GM23338 (cell line): ENCODE results near the gene EXOC3. TPM values are rescaled to one million over a fixed set of nuclear protein-coding genes. Genes with fewer than 3 reads are reported as not detected.

ENCODE experiments used
- ATAC-seq: fragments of 200-7000 bp; cut with Tn5 transposase; 3 replicates; pipeline ENCODE4 v1.9.1; 2020
- DNase-seq: peaks from one replicate; pipeline ENCODE4 v3.0.0-alpha.2; 2015; ENCODE audit warnings: low spot score
- H2AFZ ChIP-seq: fragments of 200-600 bp; sonication (generic); 2 replicates; pipeline ENCODE4 v1.8.0; 2016; ENCODE audit warnings: antibody characterized with exemption, mild to moderate bottlenecking, moderate library complexity
- H3F3A ChIP-seq: fragments of 200-600 bp; sonication (generic); replicated peaks from 2 replicates; pipeline ENCODE4 v1.8.0; 2017; ENCODE audit warnings: antibody characterized with exemption, mixed run types, low read depth
- H3K27ac ChIP-seq: fragments of 200-600 bp; sonication (generic); 2 replicates; pipeline ENCODE4 v1.6.1; 2016; ENCODE audit warnings: low read depth
- H3K27me3 ChIP-seq: fragments of 200-600 bp; sonication (generic); 2 replicates; pipeline ENCODE4 v1.8.0; 2016; ENCODE audit warnings: mild to moderate bottlenecking, mixed run types, moderate library complexity; ENCODE audit not compliant: insufficient read depth
- H3K36me3 ChIP-seq: fragments of 200-600 bp; sonication (generic); 2 replicates; pipeline ENCODE4 v1.8.0; 2016; ENCODE audit warnings: mild to moderate bottlenecking; ENCODE audit not compliant: insufficient read depth
- H3K4me1 ChIP-seq: fragments of 200-600 bp; sonication (generic); 2 replicates; pipeline ENCODE4 v1.8.0; 2016; ENCODE audit warnings: mild to moderate bottlenecking, moderate library complexity; ENCODE audit not compliant: insufficient read depth
- H3K4me2 ChIP-seq: fragments of 200-600 bp; sonication (generic); 2 replicates; pipeline ENCODE4 v1.7.1; 2017; ENCODE audit warnings: mixed run types
- H3K4me3 ChIP-seq: fragments of 200-600 bp; sonication (generic); 2 replicates; pipeline ENCODE4 v1.6.1; 2016; ENCODE audit warnings: mixed run types
- H3K79me2 ChIP-seq: fragments of 200-600 bp; sonication (generic); replicated peaks from 2 replicates; pipeline ENCODE4 v1.8.0; 2017; ENCODE audit warnings: mild to moderate bottlenecking; ENCODE audit not compliant: insufficient read depth
- H3K9me2 ChIP-seq: fragments of 200-600 bp; sonication (generic); 2 replicates; pipeline ENCODE4 v1.8.0; 2017; ENCODE audit not compliant: insufficient read depth
- H4K20me1 ChIP-seq: fragments of 200-600 bp; sonication (generic); replicated peaks from 2 replicates; pipeline ENCODE4 v1.8.0; 2017; ENCODE audit warnings: mild to moderate bottlenecking; ENCODE audit not compliant: insufficient read depth
- H3K27ac Mint-ChIP-seq: 2 replicates; pipeline ENCODE4 v1.8.0; 2020; ENCODE audit warnings: inconsistent platforms, mild to moderate bottlenecking, moderate library complexity, mixed read lengths
- H3K27me3 Mint-ChIP-seq: 3 replicates; pipeline ENCODE4 v1.8.0; 2022; ENCODE audit warnings: low read depth, mild to moderate bottlenecking, moderate library complexity, mixed read lengths, inconsistent platforms; ENCODE audit not compliant: insufficient read depth, poor library complexity
- H3K36me3 Mint-ChIP-seq: 3 replicates; pipeline ENCODE4 v1.8.0; 2021; ENCODE audit warnings: low read depth, mild to moderate bottlenecking, inconsistent platforms, moderate library complexity, mixed read lengths
- H3K4me1 Mint-ChIP-seq: 3 replicates; pipeline ENCODE4 v1.8.0; 2020; ENCODE audit warnings: mild to moderate bottlenecking, inconsistent platforms, mixed read lengths
- H3K4me3 Mint-ChIP-seq: 3 replicates; pipeline ENCODE4 v1.8.0; 2021; ENCODE audit warnings: moderate library complexity, mild to moderate bottlenecking, inconsistent platforms, mixed read lengths
- H3K9me3 Mint-ChIP-seq: 3 replicates; pipeline ENCODE4 v1.8.0; 2020; ENCODE audit warnings: moderate library complexity, mild to moderate bottlenecking, inconsistent platforms, mixed read lengths
- CREB1 ChIP-seq: fragments of 250-450 bp; sonication (Bioruptor Pico); IDR thresholded peaks from 2 replicates; pipeline ENCODE4 v1.5.0; 2020; ENCODE audit warnings: low read depth, mild to moderate bottlenecking, moderate library complexity
- EZH2 ChIP-seq: fragments of 200-600 bp; sonication (generic); IDR thresholded peaks from one replicate; pipeline ENCODE4 v1.8.0; 2017; ENCODE audit warnings: antibody characterized with exemption, mild to moderate bottlenecking, low read depth; ENCODE audit not compliant: unreplicated experiment
- EZH2phosphoT487 ChIP-seq: fragments of 200-600 bp; sonication (generic); IDR thresholded peaks from one replicate; pipeline ENCODE4 v1.8.1; 2018; ENCODE audit warnings: antibody characterized with exemption; ENCODE audit not compliant: unreplicated experiment
- JUNB ChIP-seq: IDR thresholded peaks from one replicate; pipeline ENCODE4 v1.6.1; 2016; ENCODE audit warnings: antibody characterized with exemption; ENCODE audit not compliant: unreplicated experiment
- NANOG ChIP-seq: IDR thresholded peaks from 2 replicates; pipeline ENCODE4 v1.6.1; 2016; ENCODE audit warnings: antibody characterized with exemption, borderline replicate concordance
- POLR2AphosphoS5 ChIP-seq: IDR thresholded peaks from 2 replicates; pipeline ENCODE4 v1.6.1; 2016; ENCODE audit warnings: antibody characterized with exemption, low read depth
- STAT1 ChIP-seq: IDR thresholded peaks from one replicate; pipeline ENCODE4 v1.6.1; 2016; ENCODE audit warnings: antibody characterized with exemption; ENCODE audit not compliant: unreplicated experiment
- ZNF114 ChIP-seq: fragments of 250-450 bp; sonication (Bioruptor Pico); IDR thresholded peaks from 2 replicates; pipeline ENCODE4 v1.5.0; 2020; ENCODE audit warnings: mild to moderate bottlenecking, moderate library complexity
- ZNF331 ChIP-seq: fragments of 250-450 bp; sonication (Bioruptor Pico); IDR thresholded peaks from 2 replicates; pipeline ENCODE4 v1.5.0; 2020; ENCODE audit warnings: low read depth, mild to moderate bottlenecking, moderate library complexity
- polyA plus RNA-seq: library from polyadenylated mRNA; unstranded; fragments of >200 nt; fragmentation: Nextera tagmentation; extraction: Ambion mirVana; gene quantifications from 2 replicates; pipeline ENCODE4 v1.2.1, GENCODE V29; 2016
- total RNA-seq: library from RNA; depleted of rRNA; stranded (reverse); fragments of >200 nt; shearing (Covaris generic); gene quantifications from 2 replicates; pipeline ENCODE4 v1.2.3, GENCODE V29; 2014
- TF ChIP-seq, protein P1 (sequence below): fragments of 250-450 bp; sonication (Bioruptor Pico); IDR thresholded peaks from 2 replicates; pipeline ENCODE4 v1.5.0; 2020; ENCODE audit warnings: mild to moderate bottlenecking, moderate library complexity
- TF ChIP-seq, protein P2 (sequence below): IDR thresholded peaks from 2 replicates; pipeline ENCODE4 v1.6.1; 2016; ENCODE audit warnings: antibody characterized with exemption
- TF ChIP-seq, protein P3 (sequence below), 2 experiments: fragments of 200-600 bp in 1 of 2; sonication (generic) in 1 of 2; conservative IDR thresholded peaks; 2 replicates each; pipeline versions ENCODE4 v1.5.1 to v1.6.1; 2016 to 2017; ENCODE audit warnings: antibody characterized with exemption in 2 of 2, low read depth in 2 of 2, mild to moderate bottlenecking in 2 of 2, moderate library complexity in 1 of 2

The EXOC3 gene
- total and polyA plus RNA-seq, 2 experiments from 2014 or later: 13.4 to 31.6 TPM

DNA sequence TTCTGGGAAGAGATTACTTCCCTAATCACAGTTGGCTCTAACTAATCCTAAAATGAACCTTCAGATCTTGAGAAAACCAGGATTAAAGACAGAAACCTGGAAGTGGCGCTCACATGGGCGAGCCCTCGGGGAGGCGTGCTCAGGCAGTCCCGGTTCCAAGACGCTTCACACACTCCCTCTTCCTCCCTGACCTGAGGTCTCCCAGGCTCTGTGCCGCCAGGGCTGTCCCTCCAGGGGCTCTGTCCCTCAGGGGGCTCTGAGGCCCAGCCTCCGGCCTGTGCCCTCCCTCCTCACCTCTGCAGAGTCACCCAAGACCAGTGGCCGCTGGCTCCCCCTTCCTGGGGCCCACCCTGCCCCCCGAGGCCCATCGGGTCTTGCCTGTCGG is 71.1 kb downstream of the EXOC3 start (continued):
- TF ChIP-seq, protein P1, sequence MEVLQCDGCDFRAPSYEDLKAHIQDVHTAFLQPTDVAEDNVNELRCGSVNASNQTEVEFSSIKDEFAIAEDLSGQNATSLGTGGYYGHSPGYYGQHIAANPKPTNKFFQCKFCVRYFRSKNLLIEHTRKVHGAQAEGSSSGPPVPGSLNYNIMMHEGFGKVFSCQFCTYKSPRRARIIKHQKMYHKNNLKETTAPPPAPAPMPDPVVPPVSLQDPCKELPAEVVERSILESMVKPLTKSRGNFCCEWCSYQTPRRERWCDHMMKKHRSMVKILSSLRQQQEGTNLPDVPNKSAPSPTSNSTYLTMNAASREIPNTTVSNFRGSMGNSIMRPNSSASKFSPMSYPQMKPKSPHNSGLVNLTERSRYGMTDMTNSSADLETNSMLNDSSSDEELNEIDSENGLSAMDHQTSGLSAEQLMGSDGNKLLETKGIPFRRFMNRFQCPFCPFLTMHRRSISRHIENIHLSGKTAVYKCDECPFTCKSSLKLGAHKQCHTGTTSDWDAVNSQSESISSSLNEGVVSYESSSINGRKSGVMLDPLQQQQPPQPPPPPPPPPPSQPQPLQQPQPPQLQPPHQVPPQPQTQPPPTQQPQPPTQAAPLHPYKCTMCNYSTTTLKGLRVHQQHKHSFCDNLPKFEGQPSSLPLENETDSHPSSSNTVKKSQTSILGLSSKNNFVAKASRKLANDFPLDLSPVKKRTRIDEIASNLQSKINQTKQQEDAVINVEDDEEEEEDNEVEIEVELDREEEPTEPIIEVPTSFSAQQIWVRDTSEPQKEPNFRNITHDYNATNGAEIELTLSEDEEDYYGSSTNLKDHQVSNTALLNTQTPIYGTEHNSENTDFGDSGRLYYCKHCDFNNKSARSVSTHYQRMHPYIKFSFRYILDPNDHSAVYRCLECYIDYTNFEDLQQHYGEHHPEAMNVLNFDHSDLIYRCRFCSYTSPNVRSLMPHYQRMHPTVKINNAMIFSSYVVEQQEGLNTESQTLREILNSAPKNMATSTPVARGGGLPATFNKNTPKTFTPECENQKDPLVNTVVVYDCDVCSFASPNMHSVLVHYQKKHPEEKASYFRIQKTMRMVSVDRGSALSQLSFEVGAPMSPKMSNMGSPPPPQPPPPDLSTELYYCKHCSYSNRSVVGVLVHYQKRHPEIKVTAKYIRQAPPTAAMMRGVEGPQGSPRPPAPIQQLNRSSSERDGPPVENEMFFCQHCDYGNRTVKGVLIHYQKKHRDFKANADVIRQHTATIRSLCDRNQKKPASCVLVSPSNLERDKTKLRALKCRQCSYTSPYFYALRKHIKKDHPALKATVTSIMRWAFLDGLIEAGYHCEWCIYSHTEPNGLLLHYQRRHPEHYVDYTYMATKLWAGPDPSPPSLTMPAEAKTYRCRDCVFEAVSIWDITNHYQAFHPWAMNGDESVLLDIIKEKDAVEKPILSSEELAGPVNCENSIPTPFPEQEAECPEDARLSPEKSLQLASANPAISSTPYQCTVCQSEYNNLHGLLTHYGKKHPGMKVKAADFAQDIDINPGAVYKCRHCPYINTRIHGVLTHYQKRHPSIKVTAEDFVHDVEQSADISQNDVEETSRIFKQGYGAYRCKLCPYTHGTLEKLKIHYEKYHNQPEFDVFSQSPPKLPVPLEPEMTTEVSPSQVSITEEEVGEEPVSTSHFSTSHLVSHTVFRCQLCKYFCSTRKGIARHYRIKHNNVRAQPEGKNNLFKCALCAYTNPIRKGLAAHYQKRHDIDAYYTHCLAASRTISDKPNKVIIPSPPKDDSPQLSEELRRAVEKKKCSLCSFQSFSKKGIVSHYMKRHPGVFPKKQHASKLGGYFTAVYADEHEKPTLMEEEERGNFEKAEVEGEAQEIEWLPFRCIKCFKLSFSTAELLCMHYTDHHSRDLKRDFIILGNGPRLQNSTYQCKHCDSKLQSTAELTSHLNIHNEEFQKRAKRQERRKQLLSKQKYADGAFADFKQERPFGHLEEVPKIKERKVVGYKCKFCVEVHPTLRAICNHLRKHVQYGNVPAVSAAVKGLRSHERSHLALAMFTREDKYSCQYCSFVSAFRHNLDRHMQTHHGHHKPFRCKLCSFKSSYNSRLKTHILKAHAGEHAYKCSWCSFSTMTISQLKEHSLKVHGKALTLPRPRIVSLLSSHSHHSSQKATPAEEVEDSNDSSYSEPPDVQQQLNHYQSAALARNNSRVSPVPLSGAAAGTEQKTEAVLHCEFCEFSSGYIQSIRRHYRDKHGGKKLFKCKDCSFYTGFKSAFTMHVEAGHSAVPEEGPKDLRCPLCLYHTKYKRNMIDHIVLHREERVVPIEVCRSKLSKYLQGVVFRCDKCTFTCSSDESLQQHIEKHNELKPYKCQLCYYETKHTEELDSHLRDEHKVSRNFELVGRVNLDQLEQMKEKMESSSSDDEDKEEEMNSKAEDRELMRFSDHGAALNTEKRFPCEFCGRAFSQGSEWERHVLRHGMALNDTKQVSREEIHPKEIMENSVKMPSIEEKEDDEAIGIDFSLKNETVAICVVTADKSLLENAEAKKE (CRISPR knock-in tag): no peak
- TF ChIP-seq EZH2phosphoT487 (no peak), ZNF331 (no peak), CREB1 (CRISPR knock-in tag) (no peak), STAT1 (no peak), NANOG (no peak), JUNB (no peak)

DNA sequence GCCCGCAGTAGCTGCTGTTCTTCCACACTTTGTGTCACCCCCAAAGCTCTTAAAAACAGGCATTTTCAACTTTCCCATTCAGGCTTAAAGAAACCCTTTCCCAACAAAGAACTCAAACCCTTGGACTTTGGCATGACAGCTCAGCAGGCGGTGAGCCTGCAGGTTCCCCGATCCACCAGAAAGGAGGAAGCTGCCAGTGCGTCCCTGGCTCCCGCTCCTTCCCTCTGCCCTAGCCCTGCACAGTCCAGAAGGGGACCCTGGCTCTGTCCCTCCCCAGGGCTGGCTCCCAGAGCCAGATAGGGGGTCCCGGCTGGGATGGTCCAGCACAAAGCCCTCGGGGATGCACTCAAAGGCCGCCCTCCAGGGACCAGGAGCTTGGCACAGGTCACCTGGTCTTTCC is 71.7 kb downstream of the EXOC3 start:
- H3K27me3 Mint-ChIP-seq: peaks cover 23% of the 10 kb centered on the region
- H3K27me3 ChIP-seq: no peaks in the 10 kb centered on the region

More for the DNA sequence above, 71.7 kb downstream of the EXOC3 start:
- H3K9me2 ChIP-seq: peaks cover 8% of the 10 kb centered on the region; the same call in 1 of the 2 replicates
- no peak overlapping the region for H3K4me3 ChIP-seq
- Mint-ChIP-seq H3K9me3 (no peaks in the 10 kb centered on the region; the same call in 2 of the 3 replicates), H3K36me3 (no peaks in the 10 kb centered on the region; the same call in 2 of the 3 replicates), H3K27ac (no peak overlapping the region), H3K4me3 (no peak overlapping the region), H3K4me1 (no peaks in the 10 kb centered on the region; the same call in 2 of the 3 replicates)
- H2AFZ ChIP-seq: no peak overlapping the region
- H3K36me3 ChIP-seq: no peaks in the 10 kb centered on the region
- no peaks in the 10 kb centered on the region for H4K20me1 ChIP-seq
- TF ChIP-seq STAT1: no peak
- no peak for TF ChIP-seq POLR2AphosphoS5
- no peak for TF ChIP-seq EZH2
- TF ChIP-seq, protein P2, sequence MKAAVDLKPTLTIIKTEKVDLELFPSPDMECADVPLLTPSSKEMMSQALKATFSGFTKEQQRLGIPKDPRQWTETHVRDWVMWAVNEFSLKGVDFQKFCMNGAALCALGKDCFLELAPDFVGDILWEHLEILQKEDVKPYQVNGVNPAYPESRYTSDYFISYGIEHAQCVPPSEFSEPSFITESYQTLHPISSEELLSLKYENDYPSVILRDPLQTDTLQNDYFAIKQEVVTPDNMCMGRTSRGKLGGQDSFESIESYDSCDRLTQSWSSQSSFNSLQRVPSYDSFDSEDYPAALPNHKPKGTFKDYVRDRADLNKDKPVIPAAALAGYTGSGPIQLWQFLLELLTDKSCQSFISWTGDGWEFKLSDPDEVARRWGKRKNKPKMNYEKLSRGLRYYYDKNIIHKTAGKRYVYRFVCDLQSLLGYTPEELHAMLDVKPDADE: no peak
- TF ChIP-seq ZNF114 (CRISPR knock-in tag): no peak
- no peak for TF ChIP-seq EZH2phosphoT487
- TF ChIP-seq, protein P3, sequence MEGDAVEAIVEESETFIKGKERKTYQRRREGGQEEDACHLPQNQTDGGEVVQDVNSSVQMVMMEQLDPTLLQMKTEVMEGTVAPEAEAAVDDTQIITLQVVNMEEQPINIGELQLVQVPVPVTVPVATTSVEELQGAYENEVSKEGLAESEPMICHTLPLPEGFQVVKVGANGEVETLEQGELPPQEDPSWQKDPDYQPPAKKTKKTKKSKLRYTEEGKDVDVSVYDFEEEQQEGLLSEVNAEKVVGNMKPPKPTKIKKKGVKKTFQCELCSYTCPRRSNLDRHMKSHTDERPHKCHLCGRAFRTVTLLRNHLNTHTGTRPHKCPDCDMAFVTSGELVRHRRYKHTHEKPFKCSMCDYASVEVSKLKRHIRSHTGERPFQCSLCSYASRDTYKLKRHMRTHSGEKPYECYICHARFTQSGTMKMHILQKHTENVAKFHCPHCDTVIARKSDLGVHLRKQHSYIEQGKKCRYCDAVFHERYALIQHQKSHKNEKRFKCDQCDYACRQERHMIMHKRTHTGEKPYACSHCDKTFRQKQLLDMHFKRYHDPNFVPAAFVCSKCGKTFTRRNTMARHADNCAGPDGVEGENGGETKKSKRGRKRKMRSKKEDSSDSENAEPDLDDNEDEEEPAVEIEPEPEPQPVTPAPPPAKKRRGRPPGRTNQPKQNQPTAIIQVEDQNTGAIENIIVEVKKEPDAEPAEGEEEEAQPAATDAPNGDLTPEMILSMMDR (conservative IDR thresholded peaks at IDR 0.05; ENCODE audit: low read depth in 2 of 2): no peak
- no peak for TF ChIP-seq ZNF331
- no peak for TF ChIP-seq NANOG
- DNase-seq (no peak), ATAC-seq (peak; percentile 28)
- H3K79me2 ChIP-seq: no peaks in the 10 kb centered on the region
- no peaks in the 10 kb centered on the region for H3K4me1 ChIP-seq
- no peaks in the 10 kb centered on the region for H3F3A ChIP-seq
- no peak overlapping the region for H3K27ac ChIP-seq
- no peak overlapping the region for H3K4me2 ChIP-seq
